HG02840 (cell line): ENCODE measurements around the gene MRPS5.
"Not testable (repeated sequence)": the region's sequence is repeated elsewhere in the genome, so short reads cannot be mapped to it uniquely, and the experiment has no call there.

Experiments used
- ATAC-seq: cut with Tn5 transposase; IDR thresholded peaks from one replicate; pipeline ENCODE4 v1.9.1; 2021; ENCODE audit warnings: mild to moderate bottlenecking, moderate library complexity, moderate number of reproducible peaks; ENCODE audit not compliant: unreplicated experiment, low FRiP score

MRPS5 gene

DNA sequence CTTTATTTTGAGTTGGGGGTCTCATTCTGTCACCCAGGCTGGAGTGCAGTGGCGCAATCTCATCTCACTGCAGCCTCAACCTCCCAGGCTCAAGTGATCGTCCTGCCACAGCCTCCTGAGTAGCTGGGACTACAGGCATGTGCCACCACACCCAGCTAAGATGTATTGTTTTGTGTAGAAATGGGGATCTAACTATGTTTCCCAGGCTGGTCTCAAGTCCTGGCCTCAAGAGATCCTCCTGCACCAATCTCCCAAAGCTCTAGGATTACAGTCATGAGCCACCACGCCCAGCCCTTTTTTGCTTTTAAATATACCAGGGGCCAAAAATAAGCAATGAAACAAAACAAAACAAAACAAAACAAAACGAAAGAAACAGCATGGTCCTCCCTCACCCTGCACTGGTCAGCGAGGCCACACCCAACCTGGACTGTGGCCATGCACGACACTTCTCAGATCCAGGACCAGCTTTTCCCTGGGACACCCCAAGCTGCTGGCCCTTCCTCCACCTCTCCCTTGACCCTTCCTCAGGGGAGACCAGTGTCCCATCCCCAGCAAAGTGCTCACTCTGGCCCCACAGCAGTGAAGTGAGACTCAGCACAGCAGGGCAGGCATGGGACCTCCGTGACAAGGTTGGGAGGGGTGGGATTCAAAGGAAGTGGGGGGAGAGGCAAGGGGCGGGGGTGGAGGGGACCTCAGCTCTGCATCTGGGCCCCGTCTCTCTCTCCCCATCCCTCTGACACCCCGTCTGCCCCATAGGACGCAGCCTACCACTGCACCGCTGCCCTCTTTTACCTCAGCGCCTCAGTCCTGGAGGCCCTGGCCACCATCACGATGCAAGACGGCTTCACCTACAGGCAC, 72.6 kb downstream of the MRPS5 start:
- ATAC-seq = no peak

GRCh38 chr2:95047629-95048510, 73.7 kb downstream of the MRPS5 start:
- ATAC-seq = no peak

DNA sequence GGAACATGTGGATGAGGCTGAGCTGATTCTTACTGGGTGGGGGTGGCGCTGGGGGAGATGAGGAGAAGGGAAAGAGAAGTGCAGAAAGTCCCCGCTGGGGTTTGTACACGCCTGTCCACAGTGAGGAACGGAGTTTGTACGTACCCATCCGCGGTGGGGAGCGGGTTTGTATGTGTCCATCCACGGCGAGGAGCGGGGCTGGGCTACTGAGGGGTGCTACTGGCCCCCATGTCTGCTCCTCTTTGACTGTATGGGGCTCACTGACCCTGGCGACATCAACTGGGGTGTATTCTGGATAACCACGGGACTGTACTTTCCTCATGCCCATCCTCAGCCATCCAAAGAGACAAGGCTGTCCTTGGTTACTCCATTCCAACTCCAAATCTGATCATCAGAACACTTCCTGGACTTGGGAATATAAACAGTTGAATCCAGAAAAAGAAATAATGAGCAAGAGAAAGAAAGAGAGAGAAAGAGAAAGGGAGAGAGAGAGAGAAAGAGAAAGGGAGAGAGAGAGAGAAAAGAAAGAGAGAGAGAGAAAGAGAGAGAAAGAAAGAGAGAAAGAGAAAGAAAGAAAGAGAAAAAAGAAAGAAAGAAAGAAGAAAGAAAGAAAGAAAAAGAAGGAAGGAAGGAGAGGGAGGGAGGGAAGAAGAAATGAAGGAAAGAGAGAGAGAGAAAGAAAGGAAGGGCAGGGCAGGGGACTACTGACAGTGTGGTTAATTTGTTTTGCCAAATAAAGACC, 75.1 kb downstream of the MRPS5 start:
- no peak for ATAC-seq

- ATAC-seq = no peak
Measured at GRCh38 chr2:95044601-95045000, 77.0 kb downstream of the MRPS5 start.

- ATAC-seq = no peak
Measured at GRCh38 chr2:95043300-95044093, 78.1 kb downstream of the MRPS5 start.

GRCh38 chr2:95042472-95043271, 78.9 kb downstream of the MRPS5 start:
- no peak for ATAC-seq

DNA sequence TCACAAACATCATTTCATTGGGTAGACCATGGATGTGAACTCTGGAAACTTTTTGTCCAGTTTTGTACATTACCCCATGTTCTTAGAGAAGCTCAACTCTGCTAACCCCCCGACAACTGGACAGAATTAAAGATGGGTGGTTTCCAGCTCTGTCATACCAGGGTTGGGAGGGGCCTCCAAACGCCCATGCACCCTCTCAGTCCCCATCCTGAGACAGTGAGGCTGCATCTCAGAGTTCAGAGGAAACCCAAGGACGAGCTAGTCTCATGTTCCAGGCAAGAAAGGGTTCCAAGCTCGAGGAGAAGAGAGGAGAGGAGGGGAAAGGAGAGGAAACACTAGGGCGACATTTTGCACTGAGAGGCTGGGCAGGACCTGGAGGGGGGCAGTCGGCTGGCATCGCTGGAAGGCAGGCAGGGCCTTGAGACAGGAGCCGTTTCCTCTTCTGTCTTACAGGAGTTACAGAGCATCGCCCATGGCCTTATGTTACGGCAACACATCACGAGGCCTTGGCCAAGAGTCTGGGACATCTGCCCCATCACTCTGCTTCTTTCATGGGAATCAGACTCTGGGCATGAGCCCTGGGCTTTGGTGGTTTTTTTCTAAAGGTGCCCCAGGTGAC, 79.7 kb downstream of the MRPS5 start:
- no peak for ATAC-seq

GRCh38 chr2:95041060-95041823, 80.4 kb downstream of the MRPS5 start:
- no peak for ATAC-seq

GRCh38 chr2:95040426-95040825, 81.2 kb downstream of the MRPS5 start:
- ATAC-seq = no peak

DNA sequence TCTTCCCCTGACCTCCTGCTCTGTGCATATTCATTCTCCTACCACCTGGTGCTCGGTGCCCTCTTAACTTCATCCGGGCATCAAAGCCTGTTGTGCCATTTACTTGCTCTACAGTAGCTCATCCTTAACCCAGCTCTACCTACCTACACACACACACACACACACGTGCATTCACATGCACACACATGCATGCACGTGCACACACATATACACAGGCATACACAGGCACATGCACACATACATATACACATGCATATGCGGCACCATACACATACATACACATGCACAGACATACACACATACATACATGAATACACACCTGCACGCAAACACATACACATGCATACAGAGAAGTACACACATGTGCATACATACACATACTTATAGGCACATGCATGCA, 81.6 kb downstream of the MRPS5 start:
- no peak for ATAC-seq

DNA sequence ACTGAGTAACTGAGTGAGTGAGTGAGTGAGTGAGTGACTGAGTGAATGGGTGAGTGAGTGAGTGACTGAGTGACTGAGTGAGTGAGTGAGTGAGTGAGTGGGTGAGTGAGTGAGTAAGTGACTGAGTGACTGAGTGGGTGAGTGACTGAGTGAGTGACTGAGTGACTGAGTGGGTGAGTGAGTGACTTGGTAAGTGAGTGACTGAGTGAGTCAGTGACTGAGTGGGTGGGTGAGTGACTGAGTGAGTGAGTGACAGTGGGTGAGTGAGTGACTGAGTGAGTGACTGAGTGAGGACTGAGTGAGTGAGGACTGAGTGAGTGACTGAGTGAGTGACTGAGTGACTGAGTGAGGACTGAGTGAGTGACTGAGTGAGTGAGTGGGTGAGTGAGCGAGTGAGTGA, 82.2 kb downstream of the MRPS5 start:
- ATAC-seq = no peak

- no peak for ATAC-seq
Measured at GRCh38 chr2:95038635-95039298, 82.8 kb downstream of the MRPS5 start.

- not testable (repeated sequence) for ATAC-seq
Measured at GRCh38 chr2:95037841-95038585, 83.6 kb downstream of the MRPS5 start.

GRCh38 chr2:95037384-95037839, 84.2 kb downstream of the MRPS5 start:
- ATAC-seq = no peak

GRCh38 chr2:95036596-95037383, 84.8 kb downstream of the MRPS5 start:
- ATAC-seq = no peak
